GM23338 (cell line): Measurements from ENCODE around the gene NEK7. TPM values are rescaled to one million over a fixed set of nuclear protein-coding genes. Genes with fewer than 3 reads are reported as not detected.

Experiments
- ATAC-seq: fragments of 200-7000 bp; cut with Tn5 transposase; 3 replicates; pipeline ENCODE4 v1.9.1; 2020
- DNase-seq: peaks from one replicate; pipeline ENCODE4 v3.0.0-alpha.2; 2015; ENCODE audit warnings: low spot score
- H2AFZ ChIP-seq: fragments of 200-600 bp; sonication (generic); 2 replicates; pipeline ENCODE4 v1.8.0; 2016; ENCODE audit warnings: antibody characterized with exemption, mild to moderate bottlenecking, moderate library complexity
- H3F3A ChIP-seq: fragments of 200-600 bp; sonication (generic); replicated peaks from 2 replicates; pipeline ENCODE4 v1.8.0; 2017; ENCODE audit warnings: antibody characterized with exemption, mixed run types, low read depth
- H3K27ac ChIP-seq: fragments of 200-600 bp; sonication (generic); 2 replicates; pipeline ENCODE4 v1.6.1; 2016; ENCODE audit warnings: low read depth
- H3K27me3 ChIP-seq: fragments of 200-600 bp; sonication (generic); 2 replicates; pipeline ENCODE4 v1.8.0; 2016; ENCODE audit warnings: mild to moderate bottlenecking, mixed run types, moderate library complexity; ENCODE audit not compliant: insufficient read depth
- H3K36me3 ChIP-seq: fragments of 200-600 bp; sonication (generic); 2 replicates; pipeline ENCODE4 v1.8.0; 2016; ENCODE audit warnings: mild to moderate bottlenecking; ENCODE audit not compliant: insufficient read depth
- H3K4me1 ChIP-seq: fragments of 200-600 bp; sonication (generic); 2 replicates; pipeline ENCODE4 v1.8.0; 2016; ENCODE audit warnings: mild to moderate bottlenecking, moderate library complexity; ENCODE audit not compliant: insufficient read depth
- H3K4me2 ChIP-seq: fragments of 200-600 bp; sonication (generic); 2 replicates; pipeline ENCODE4 v1.7.1; 2017; ENCODE audit warnings: mixed run types
- H3K4me3 ChIP-seq: fragments of 200-600 bp; sonication (generic); 2 replicates; pipeline ENCODE4 v1.6.1; 2016; ENCODE audit warnings: mixed run types
- H3K79me2 ChIP-seq: fragments of 200-600 bp; sonication (generic); replicated peaks from 2 replicates; pipeline ENCODE4 v1.8.0; 2017; ENCODE audit warnings: mild to moderate bottlenecking; ENCODE audit not compliant: insufficient read depth
- H3K9me2 ChIP-seq: fragments of 200-600 bp; sonication (generic); 2 replicates; pipeline ENCODE4 v1.8.0; 2017; ENCODE audit not compliant: insufficient read depth
- H4K20me1 ChIP-seq: fragments of 200-600 bp; sonication (generic); replicated peaks from 2 replicates; pipeline ENCODE4 v1.8.0; 2017; ENCODE audit warnings: mild to moderate bottlenecking; ENCODE audit not compliant: insufficient read depth
- H3K27ac Mint-ChIP-seq: 2 replicates; pipeline ENCODE4 v1.8.0; 2020; ENCODE audit warnings: inconsistent platforms, mild to moderate bottlenecking, moderate library complexity, mixed read lengths
- H3K27me3 Mint-ChIP-seq: 3 replicates; pipeline ENCODE4 v1.8.0; 2022; ENCODE audit warnings: low read depth, mild to moderate bottlenecking, moderate library complexity, mixed read lengths, inconsistent platforms; ENCODE audit not compliant: insufficient read depth, poor library complexity
- H3K36me3 Mint-ChIP-seq: 3 replicates; pipeline ENCODE4 v1.8.0; 2021; ENCODE audit warnings: low read depth, mild to moderate bottlenecking, inconsistent platforms, moderate library complexity, mixed read lengths
- H3K4me1 Mint-ChIP-seq: 3 replicates; pipeline ENCODE4 v1.8.0; 2020; ENCODE audit warnings: mild to moderate bottlenecking, inconsistent platforms, mixed read lengths
- H3K4me3 Mint-ChIP-seq: 3 replicates; pipeline ENCODE4 v1.8.0; 2021; ENCODE audit warnings: moderate library complexity, mild to moderate bottlenecking, inconsistent platforms, mixed read lengths
- H3K9me3 Mint-ChIP-seq: 3 replicates; pipeline ENCODE4 v1.8.0; 2020; ENCODE audit warnings: moderate library complexity, mild to moderate bottlenecking, inconsistent platforms, mixed read lengths
- CREB1 ChIP-seq: fragments of 250-450 bp; sonication (Bioruptor Pico); IDR thresholded peaks from 2 replicates; pipeline ENCODE4 v1.5.0; 2020; ENCODE audit warnings: low read depth, mild to moderate bottlenecking, moderate library complexity
- EZH2phosphoT487 ChIP-seq: fragments of 200-600 bp; sonication (generic); IDR thresholded peaks from one replicate; pipeline ENCODE4 v1.8.1; 2018; ENCODE audit warnings: antibody characterized with exemption; ENCODE audit not compliant: unreplicated experiment
- JUNB ChIP-seq: IDR thresholded peaks from one replicate; pipeline ENCODE4 v1.6.1; 2016; ENCODE audit warnings: antibody characterized with exemption; ENCODE audit not compliant: unreplicated experiment
- NANOG ChIP-seq: IDR thresholded peaks from 2 replicates; pipeline ENCODE4 v1.6.1; 2016; ENCODE audit warnings: antibody characterized with exemption, borderline replicate concordance
- POLR2AphosphoS5 ChIP-seq: IDR thresholded peaks from 2 replicates; pipeline ENCODE4 v1.6.1; 2016; ENCODE audit warnings: antibody characterized with exemption, low read depth
- REST ChIP-seq: IDR thresholded peaks from one replicate; pipeline ENCODE4 v1.6.1; 2018; ENCODE audit warnings: antibody characterized with exemption; ENCODE audit not compliant: unreplicated experiment
- ZNF114 ChIP-seq: fragments of 250-450 bp; sonication (Bioruptor Pico); IDR thresholded peaks from 2 replicates; pipeline ENCODE4 v1.5.0; 2020; ENCODE audit warnings: mild to moderate bottlenecking, moderate library complexity
- ZNF331 ChIP-seq: fragments of 250-450 bp; sonication (Bioruptor Pico); IDR thresholded peaks from 2 replicates; pipeline ENCODE4 v1.5.0; 2020; ENCODE audit warnings: low read depth, mild to moderate bottlenecking, moderate library complexity
- polyA plus RNA-seq: library from polyadenylated mRNA; unstranded; fragments of >200 nt; fragmentation: Nextera tagmentation; extraction: Ambion mirVana; gene quantifications from 2 replicates; pipeline ENCODE4 v1.2.1, GENCODE V29; 2016
- total RNA-seq: library from RNA; depleted of rRNA; stranded (reverse); fragments of >200 nt; shearing (Covaris generic); gene quantifications from 2 replicates; pipeline ENCODE4 v1.2.3, GENCODE V29; 2014
- TF ChIP-seq, protein P1 (sequence below), 2 experiments: fragments of 200-600 bp in 1 of 2; sonication (generic) in 1 of 2; conservative IDR thresholded peaks; 2 replicates each; pipeline versions ENCODE4 v1.5.1 to v1.6.1; 2016 to 2017; ENCODE audit warnings: antibody characterized with exemption in 2 of 2, low read depth in 2 of 2, mild to moderate bottlenecking in 2 of 2, moderate library complexity in 1 of 2
- TF ChIP-seq, protein P2 (sequence below): fragments of 250-450 bp; sonication (Bioruptor Pico); IDR thresholded peaks from 2 replicates; pipeline ENCODE4 v1.5.0; 2020; ENCODE audit warnings: mild to moderate bottlenecking, moderate library complexity

The NEK7 gene
- total and polyA plus RNA-seq, 2 experiments from 2014 or later: 4.8 to 15.3 TPM

DNA sequence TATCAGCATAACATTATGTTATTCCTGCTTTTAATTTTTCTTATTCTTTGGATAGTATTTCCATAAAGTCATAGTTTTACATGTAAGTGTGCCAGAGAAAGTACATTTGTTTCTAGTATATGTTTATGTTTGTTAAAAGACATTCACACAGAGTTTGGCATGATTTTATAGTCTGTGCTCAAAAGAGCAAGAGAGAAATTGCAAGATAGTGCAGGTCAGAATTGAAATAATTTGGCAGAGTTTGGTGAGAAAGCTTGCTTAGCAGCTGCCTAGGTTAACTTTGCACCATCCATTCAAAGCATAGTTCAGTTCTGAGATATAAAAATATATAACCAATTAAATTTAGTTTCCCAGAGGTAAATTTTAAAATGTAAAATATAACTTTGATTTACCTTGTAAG is 17.0 kb downstream of the NEK7 start:
- Histone ChIP-seq H2AFZ (no peak overlapping the region), H3K4me1 (peaks cover 8% of the 10 kb centered on the region), H4K20me1 (no peaks in the 10 kb centered on the region), H3K27ac (no peak overlapping the region), H3K79me2 (peaks cover 95% of the 10 kb centered on the region), H3K36me3 (no peaks in the 10 kb centered on the region), H3K4me3 (no peak overlapping the region), H3K27me3 (no peaks in the 10 kb centered on the region), H3F3A (no peaks in the 10 kb centered on the region), H3K9me2 (no peaks in the 10 kb centered on the region), H3K4me2 (no peak overlapping the region)
- no peak for DNase-seq
- peaks cover 35% of the 10 kb centered on the region for H3K4me1 Mint-ChIP-seq
- ATAC-seq: no peak
- H3K9me3 Mint-ChIP-seq: no peaks in the 10 kb centered on the region
- no peaks in the 10 kb centered on the region for H3K27me3 Mint-ChIP-seq
- H3K4me3 Mint-ChIP-seq: no peak overlapping the region
- H3K36me3 Mint-ChIP-seq: no peaks in the 10 kb centered on the region
- H3K27ac Mint-ChIP-seq: no peak overlapping the region
- TF ChIP-seq, protein P1, sequence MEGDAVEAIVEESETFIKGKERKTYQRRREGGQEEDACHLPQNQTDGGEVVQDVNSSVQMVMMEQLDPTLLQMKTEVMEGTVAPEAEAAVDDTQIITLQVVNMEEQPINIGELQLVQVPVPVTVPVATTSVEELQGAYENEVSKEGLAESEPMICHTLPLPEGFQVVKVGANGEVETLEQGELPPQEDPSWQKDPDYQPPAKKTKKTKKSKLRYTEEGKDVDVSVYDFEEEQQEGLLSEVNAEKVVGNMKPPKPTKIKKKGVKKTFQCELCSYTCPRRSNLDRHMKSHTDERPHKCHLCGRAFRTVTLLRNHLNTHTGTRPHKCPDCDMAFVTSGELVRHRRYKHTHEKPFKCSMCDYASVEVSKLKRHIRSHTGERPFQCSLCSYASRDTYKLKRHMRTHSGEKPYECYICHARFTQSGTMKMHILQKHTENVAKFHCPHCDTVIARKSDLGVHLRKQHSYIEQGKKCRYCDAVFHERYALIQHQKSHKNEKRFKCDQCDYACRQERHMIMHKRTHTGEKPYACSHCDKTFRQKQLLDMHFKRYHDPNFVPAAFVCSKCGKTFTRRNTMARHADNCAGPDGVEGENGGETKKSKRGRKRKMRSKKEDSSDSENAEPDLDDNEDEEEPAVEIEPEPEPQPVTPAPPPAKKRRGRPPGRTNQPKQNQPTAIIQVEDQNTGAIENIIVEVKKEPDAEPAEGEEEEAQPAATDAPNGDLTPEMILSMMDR (conservative IDR thresholded peaks at IDR 0.05; ENCODE audit: low read depth in 2 of 2): no peak
- no peak for TF ChIP-seq REST
- TF ChIP-seq ZNF114 (CRISPR knock-in tag): no peak
- TF ChIP-seq, protein P2, sequence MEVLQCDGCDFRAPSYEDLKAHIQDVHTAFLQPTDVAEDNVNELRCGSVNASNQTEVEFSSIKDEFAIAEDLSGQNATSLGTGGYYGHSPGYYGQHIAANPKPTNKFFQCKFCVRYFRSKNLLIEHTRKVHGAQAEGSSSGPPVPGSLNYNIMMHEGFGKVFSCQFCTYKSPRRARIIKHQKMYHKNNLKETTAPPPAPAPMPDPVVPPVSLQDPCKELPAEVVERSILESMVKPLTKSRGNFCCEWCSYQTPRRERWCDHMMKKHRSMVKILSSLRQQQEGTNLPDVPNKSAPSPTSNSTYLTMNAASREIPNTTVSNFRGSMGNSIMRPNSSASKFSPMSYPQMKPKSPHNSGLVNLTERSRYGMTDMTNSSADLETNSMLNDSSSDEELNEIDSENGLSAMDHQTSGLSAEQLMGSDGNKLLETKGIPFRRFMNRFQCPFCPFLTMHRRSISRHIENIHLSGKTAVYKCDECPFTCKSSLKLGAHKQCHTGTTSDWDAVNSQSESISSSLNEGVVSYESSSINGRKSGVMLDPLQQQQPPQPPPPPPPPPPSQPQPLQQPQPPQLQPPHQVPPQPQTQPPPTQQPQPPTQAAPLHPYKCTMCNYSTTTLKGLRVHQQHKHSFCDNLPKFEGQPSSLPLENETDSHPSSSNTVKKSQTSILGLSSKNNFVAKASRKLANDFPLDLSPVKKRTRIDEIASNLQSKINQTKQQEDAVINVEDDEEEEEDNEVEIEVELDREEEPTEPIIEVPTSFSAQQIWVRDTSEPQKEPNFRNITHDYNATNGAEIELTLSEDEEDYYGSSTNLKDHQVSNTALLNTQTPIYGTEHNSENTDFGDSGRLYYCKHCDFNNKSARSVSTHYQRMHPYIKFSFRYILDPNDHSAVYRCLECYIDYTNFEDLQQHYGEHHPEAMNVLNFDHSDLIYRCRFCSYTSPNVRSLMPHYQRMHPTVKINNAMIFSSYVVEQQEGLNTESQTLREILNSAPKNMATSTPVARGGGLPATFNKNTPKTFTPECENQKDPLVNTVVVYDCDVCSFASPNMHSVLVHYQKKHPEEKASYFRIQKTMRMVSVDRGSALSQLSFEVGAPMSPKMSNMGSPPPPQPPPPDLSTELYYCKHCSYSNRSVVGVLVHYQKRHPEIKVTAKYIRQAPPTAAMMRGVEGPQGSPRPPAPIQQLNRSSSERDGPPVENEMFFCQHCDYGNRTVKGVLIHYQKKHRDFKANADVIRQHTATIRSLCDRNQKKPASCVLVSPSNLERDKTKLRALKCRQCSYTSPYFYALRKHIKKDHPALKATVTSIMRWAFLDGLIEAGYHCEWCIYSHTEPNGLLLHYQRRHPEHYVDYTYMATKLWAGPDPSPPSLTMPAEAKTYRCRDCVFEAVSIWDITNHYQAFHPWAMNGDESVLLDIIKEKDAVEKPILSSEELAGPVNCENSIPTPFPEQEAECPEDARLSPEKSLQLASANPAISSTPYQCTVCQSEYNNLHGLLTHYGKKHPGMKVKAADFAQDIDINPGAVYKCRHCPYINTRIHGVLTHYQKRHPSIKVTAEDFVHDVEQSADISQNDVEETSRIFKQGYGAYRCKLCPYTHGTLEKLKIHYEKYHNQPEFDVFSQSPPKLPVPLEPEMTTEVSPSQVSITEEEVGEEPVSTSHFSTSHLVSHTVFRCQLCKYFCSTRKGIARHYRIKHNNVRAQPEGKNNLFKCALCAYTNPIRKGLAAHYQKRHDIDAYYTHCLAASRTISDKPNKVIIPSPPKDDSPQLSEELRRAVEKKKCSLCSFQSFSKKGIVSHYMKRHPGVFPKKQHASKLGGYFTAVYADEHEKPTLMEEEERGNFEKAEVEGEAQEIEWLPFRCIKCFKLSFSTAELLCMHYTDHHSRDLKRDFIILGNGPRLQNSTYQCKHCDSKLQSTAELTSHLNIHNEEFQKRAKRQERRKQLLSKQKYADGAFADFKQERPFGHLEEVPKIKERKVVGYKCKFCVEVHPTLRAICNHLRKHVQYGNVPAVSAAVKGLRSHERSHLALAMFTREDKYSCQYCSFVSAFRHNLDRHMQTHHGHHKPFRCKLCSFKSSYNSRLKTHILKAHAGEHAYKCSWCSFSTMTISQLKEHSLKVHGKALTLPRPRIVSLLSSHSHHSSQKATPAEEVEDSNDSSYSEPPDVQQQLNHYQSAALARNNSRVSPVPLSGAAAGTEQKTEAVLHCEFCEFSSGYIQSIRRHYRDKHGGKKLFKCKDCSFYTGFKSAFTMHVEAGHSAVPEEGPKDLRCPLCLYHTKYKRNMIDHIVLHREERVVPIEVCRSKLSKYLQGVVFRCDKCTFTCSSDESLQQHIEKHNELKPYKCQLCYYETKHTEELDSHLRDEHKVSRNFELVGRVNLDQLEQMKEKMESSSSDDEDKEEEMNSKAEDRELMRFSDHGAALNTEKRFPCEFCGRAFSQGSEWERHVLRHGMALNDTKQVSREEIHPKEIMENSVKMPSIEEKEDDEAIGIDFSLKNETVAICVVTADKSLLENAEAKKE (CRISPR knock-in tag): no peak
- TF ChIP-seq POLR2AphosphoS5: no peak
- no peak for TF ChIP-seq NANOG
- no peak for TF ChIP-seq ZNF331
- TF ChIP-seq EZH2phosphoT487: no peak
- TF ChIP-seq JUNB: no peak
- TF ChIP-seq CREB1 (CRISPR knock-in tag): no peak
